HCT116 (cell line): ENCODE measurements around the gene CCSER1.

ENCODE experiments used
- EZH2 ChIP-seq: fragments of 200-600 bp; sonication (generic); IDR thresholded peaks from 2 replicates; pipeline ENCODE4 v1.6.1; 2017; ENCODE audit warnings: antibody characterized with exemption, mixed run types
- POLR2A ChIP-seq: IDR thresholded peaks from 2 replicates; pipeline ENCODE4 v1.7.0; 2011; ENCODE audit warnings: borderline replicate concordance; ENCODE audit not compliant: insufficient read depth, insufficient read length; ENCODE audit errors: extremely low read depth
- TCF7L2 ChIP-seq: IDR thresholded peaks from 2 replicates; pipeline ENCODE4 v1.7.0; 2011; ENCODE audit warnings: borderline replicate concordance, inconsistent platforms; ENCODE audit not compliant: insufficient read depth, insufficient read length; ENCODE audit errors: extremely low read depth
- YY1 ChIP-seq: IDR thresholded peaks from 2 replicates; pipeline ENCODE4 v1.6.1; 2011; ENCODE audit warnings: low read length, low read depth, moderate library complexity, mild to moderate bottlenecking; ENCODE audit not compliant: insufficient replicate concordance; ENCODE audit errors: extremely low read depth
- TF ChIP-seq, protein P1 (sequence below), 3 experiments: fragments of 200-600 bp in 1 of 3; sonication (generic) in 1 of 3; IDR thresholded peaks in 2 of 3; conservative IDR thresholded peaks in 1 of 3; 2 replicates each; pipeline ENCODE4 v1.5.1; 2012 to 2017; ENCODE audit warnings: low read depth in 2 of 3, low read length in 2 of 3, antibody characterized with exemption in 1 of 3, borderline replicate concordance in 1 of 3, control low read depth in 1 of 3, mild to moderate bottlenecking in 1 of 3, mixed read lengths in 1 of 3, mixed run types in 1 of 3, moderate library complexity in 1 of 3; ENCODE audit not compliant: insufficient read depth in 1 of 3

DNA sequence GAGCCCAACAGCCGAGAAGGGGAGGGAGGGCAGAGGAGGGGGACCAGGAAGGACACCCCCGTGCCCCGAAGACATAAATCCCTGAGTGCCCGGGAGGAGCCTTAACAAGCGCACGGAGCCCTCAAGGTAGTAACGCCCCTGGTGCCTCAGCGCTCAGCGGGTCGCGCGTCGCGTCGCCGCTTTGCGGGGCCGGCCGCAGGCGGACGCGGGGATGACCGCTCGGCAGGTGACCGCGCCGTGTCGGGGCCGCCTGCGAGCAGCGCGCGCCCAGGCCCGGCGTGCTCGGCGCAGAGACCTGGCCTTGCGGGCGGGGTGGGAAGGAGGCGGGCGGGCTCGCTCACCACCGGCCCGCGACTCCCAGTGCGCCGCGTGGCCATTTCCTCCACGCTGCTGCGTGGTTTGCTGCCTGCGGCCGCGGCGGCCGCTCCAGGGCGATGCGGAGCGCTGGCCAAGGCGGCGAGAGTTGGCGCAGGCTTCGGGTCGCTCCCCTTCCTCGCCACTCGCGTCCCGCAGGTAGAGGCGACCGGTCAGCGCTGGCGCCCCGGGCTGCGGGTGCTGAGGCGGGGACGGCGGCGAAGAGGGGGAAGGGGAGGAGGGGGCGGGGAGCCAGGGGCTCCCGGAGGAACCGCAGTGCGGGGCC lies 632 bp downstream of the CCSER1 start:
- TF ChIP-seq, protein P1, sequence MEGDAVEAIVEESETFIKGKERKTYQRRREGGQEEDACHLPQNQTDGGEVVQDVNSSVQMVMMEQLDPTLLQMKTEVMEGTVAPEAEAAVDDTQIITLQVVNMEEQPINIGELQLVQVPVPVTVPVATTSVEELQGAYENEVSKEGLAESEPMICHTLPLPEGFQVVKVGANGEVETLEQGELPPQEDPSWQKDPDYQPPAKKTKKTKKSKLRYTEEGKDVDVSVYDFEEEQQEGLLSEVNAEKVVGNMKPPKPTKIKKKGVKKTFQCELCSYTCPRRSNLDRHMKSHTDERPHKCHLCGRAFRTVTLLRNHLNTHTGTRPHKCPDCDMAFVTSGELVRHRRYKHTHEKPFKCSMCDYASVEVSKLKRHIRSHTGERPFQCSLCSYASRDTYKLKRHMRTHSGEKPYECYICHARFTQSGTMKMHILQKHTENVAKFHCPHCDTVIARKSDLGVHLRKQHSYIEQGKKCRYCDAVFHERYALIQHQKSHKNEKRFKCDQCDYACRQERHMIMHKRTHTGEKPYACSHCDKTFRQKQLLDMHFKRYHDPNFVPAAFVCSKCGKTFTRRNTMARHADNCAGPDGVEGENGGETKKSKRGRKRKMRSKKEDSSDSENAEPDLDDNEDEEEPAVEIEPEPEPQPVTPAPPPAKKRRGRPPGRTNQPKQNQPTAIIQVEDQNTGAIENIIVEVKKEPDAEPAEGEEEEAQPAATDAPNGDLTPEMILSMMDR (IDR thresholded peaks at IDR 0.05 in 2 of 3, conservative IDR thresholded peaks at IDR 0.05 in 1 of 3; ENCODE audit: borderline replicate concordance in 1 of 3, insufficient read depth in 1 of 3, low read depth in 2 of 3, low read length in 2 of 3) = no peak
- TF ChIP-seq YY1 (no peak), POLR2A (no peak), TCF7L2 (no peak), EZH2 (no peak)
